GM10248 (cell line): ENCODE data around the gene ZBTB24.
"Not testable (repeated sequence)": the region's sequence is repeated elsewhere in the genome, so short reads cannot be mapped to it uniquely, and the experiment has no call there.

Experiments used
- CTCF ChIA-PET: fragments of 300-600 bp; sonication (Branson Sonifier 250); formaldehyde crosslinking; extraction: SDS; loops from one replicate; lab custom pipeline; 2021; ENCODE audit warnings: antibody characterized with exemption; lab: Yijun Ruan, JAX
- POLR2A ChIA-PET: fragments of 350-650 bp; sonication (Branson Sonifier 250); formaldehyde crosslinking; extraction: SDS; loops from one replicate; lab custom pipeline; 2020; ENCODE audit warnings: antibody characterized with exemption; lab: Yijun Ruan, JAX
- DNase-seq: peaks from one replicate; pipeline ENCODE4 v3.0.0; 2012; ENCODE audit errors: extremely low spot score
- TF ChIP-seq, protein P1 (sequence below): IDR thresholded peaks from 2 replicates; pipeline ENCODE4 v1.5.1; 2012; ENCODE audit warnings: mild to moderate bottlenecking, low read depth; ENCODE audit errors: extremely low read depth, missing control alignments, control extremely low read depth

The ZBTB24 gene

DNA sequence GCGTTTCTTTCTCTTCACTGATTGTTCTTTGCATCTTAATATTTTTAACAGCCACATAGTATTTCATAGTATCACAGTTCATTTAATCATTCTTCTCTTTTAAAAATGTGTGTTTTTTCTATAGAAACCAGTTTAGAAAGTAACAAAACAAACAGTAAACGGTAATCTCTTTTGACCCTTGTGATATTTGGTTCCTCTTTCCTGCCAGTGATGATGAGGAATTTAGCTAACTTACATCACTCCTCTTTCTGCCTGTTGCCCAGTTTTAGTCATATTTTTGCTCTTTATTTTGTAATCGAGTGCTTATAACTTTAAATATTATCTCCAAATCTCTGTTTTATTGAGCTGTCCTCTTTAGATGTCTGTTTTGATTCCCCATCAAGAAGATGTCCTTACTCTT is 38.1 kb upstream of the ZBTB24 start:
- TF ChIP-seq, protein P1, sequence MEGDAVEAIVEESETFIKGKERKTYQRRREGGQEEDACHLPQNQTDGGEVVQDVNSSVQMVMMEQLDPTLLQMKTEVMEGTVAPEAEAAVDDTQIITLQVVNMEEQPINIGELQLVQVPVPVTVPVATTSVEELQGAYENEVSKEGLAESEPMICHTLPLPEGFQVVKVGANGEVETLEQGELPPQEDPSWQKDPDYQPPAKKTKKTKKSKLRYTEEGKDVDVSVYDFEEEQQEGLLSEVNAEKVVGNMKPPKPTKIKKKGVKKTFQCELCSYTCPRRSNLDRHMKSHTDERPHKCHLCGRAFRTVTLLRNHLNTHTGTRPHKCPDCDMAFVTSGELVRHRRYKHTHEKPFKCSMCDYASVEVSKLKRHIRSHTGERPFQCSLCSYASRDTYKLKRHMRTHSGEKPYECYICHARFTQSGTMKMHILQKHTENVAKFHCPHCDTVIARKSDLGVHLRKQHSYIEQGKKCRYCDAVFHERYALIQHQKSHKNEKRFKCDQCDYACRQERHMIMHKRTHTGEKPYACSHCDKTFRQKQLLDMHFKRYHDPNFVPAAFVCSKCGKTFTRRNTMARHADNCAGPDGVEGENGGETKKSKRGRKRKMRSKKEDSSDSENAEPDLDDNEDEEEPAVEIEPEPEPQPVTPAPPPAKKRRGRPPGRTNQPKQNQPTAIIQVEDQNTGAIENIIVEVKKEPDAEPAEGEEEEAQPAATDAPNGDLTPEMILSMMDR, result no peak
- CTCF ChIA-PET, result no interaction called here
- POLR2A ChIA-PET, result no interaction called here
- no peak for DNase-seq

DNA sequence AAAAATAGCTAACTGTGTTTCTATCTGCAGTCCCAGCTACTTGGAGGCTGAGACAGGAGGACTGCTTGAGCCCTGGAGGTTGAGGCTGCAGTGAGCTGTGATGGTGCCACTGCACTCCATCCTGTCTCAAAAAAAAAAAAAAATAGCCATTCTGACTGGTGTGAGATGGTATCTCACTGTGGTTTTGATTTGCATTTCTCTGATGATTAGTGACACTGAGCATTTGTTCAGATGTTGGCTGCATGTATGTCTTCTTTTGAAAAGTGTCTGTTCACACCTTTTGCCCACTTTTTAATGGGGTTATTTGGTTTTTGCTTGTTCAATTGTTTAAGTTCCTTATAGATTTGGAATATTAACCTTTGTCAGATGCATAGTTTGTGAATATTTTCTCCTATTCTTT is 36.6 kb upstream of the ZBTB24 start:
- CTCF ChIA-PET, DNase-seq: not testable (repeated sequence)
- POLR2A ChIA-PET, result interaction anchor here (0.7 kb wide), 1 partner anchor 1580 kb away, joined by 4 read pairs; no protein-coding TSS in a partner anchor

DNA sequence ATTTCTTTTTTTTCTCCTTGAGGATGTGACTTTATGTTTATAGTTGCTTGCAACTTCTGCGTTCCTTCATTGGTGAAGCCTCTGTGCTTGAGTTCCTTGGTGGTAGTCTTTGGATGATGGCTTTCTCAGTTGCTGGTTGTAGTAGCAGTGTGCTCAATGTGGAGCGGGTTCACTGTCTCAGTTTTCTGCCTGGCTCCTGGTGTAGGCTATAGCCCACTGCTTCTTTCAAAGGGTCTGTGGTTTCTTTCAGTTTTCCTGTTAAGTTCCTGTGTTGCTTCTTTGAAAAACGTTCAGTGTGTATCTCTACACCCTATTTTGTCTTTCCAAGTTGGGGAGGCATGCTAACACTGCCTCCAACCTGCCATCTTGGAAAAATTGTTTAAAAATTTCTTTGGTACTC is 33.9 kb upstream of the ZBTB24 start:
- TF ChIP-seq, protein P1, result no peak
- no peak for DNase-seq
- POLR2A ChIA-PET, result no interaction called here
- CTCF ChIA-PET, result no interaction called here

GRCh38 chr6:109515781-109516409 is 32.9 kb upstream of the ZBTB24 start:
- no peak for DNase-seq
- TF ChIP-seq, protein P1, result no peak
- CTCF ChIA-PET, result interaction anchor here (1.4 to 1.9 kb wide), 3 partner anchors 13 to 537 kb away, joined by 4 to 5 read pairs (median 4); no protein-coding TSS in a partner anchor
- POLR2A ChIA-PET, result no interaction called here

- TF ChIP-seq, protein P1, result no peak
- ChIA-PET CTCF (interaction anchor here (1.4 to 1.9 kb wide), 3 partner anchors 14 to 538 kb away, joined by 4 to 5 read pairs (median 4); no protein-coding TSS in a partner anchor), POLR2A (interaction anchor here (0.6 kb wide), 1 partner anchor 12 kb away, joined by 3 read pairs; no protein-coding TSS in a partner anchor)
- DNase-seq, result no peak
These were observed 31.9 kb upstream of the ZBTB24 start for GRCh38 chr6:109514946-109515345.

- POLR2A ChIA-PET, result no interaction called here
- no peak for DNase-seq
- TF ChIP-seq, protein P1, result no peak
- CTCF ChIA-PET, result no interaction called here
These were observed 30.6 kb upstream of the ZBTB24 start for GRCh38 chr6:109513571-109514071.

DNA sequence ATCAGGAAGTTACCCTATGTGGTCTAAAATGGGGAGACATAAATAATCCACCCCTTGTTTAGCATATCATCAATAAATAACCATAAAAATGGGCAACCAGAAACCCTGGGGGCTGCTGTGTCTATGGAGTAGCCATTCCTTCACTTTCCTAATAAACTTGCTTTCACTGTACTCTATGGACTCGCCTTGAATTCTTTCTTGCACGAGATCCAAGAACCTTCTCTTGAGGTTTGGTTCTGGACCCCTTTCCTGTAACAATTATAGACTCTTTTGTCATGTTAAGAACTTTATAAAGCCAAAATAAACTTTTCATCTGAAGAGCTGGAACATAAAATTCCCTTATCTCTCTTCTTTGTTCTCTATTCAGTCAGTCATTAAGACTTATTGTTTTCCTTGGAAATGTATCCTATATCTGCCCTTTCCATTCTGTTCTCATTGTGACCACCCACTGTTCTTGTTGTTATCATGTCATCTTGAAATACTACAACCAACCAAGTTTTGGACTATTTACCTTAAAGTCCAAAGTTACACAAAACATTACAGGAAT is 29.3 kb upstream of the ZBTB24 start:
- CTCF ChIA-PET, result no interaction called here
- TF ChIP-seq, protein P1, result no peak
- DNase-seq, result no peak
- POLR2A ChIA-PET, result no interaction called here
